ENCODE measurements around the gene DSCAM. TPM values are rescaled to one million over a fixed set of nuclear protein-coding genes. Genes with fewer than 3 reads are reported as not detected.
A peak's percentile ranks its signal among the peaks of the same experiment; 100 is the strongest.

The DSCAM gene
- total and polyA plus RNA-seq, 4 donors: 8.2 to 27.7 (median 15.2) TPM

GRCh38 chr21:40620386-40621145 lies 226.4 kb downstream of the DSCAM start:
- no peaks in the 10 kb centered on the region for H3K9me3 ChIP-seq (ENCODE audit: control insufficient read depth, insufficient read depth, low read length)
- no peak overlapping the region for H3K27ac ChIP-seq (ENCODE audit: low read depth, low read length)
- H3K4me1 ChIP-seq (ENCODE audit: control insufficient read depth, insufficient read depth, low read length): peaks cover 7% of the 10 kb centered on the region
- no peak overlapping the region for H3K4me3 ChIP-seq (ENCODE audit: low read depth, low read length)
- no peak for DNase-seq (ENCODE audit: low read depth in 4 of 6, low spot score in 6 of 6)
- no CpG with 5 or more reads among the region's 7 CpGs for WGBS (ENCODE audit: insufficient coverage)
- no peaks in the 10 kb centered on the region for H3K36me3 ChIP-seq (ENCODE audit: control insufficient read depth, insufficient read depth, low read length)
- H3K27me3 ChIP-seq (ENCODE audit: control insufficient read depth, insufficient read depth, low read length): no peaks in the 10 kb centered on the region

- no peaks in the 10 kb centered on the region for H3K27me3 ChIP-seq (ENCODE audit: control insufficient read depth, insufficient read depth, low read length)
- H3K27ac ChIP-seq (ENCODE audit: low read depth, low read length): no peak overlapping the region
- H3K4me1 ChIP-seq (ENCODE audit: control insufficient read depth, insufficient read depth, low read length): peaks cover 7% of the 10 kb centered on the region
- no peaks in the 10 kb centered on the region for H3K9me3 ChIP-seq (ENCODE audit: control insufficient read depth, insufficient read depth, low read length)
- 28% methylated on average over 4 of the region's 14 CpGs for WGBS (ENCODE audit: insufficient coverage)
- H3K4me3 ChIP-seq (ENCODE audit: low read depth, low read length): no peak overlapping the region
- peak in 2 of 6 donors; percentile 59 to 66 for DNase-seq (ENCODE audit: low read depth in 4 of 6, low spot score in 6 of 6)
- no peaks in the 10 kb centered on the region for H3K36me3 ChIP-seq (ENCODE audit: control insufficient read depth, insufficient read depth, low read length)
Observed at GRCh38 chr21:40618191-40618973, 228.6 kb downstream of the DSCAM start.

- 86% methylated on average over 5 of the region's 5 CpGs for WGBS (ENCODE audit: insufficient coverage)
- Histone ChIP-seq H3K27me3 (ENCODE audit: control insufficient read depth, insufficient read depth, low read length) (no peaks in the 10 kb centered on the region), H3K27ac (ENCODE audit: low read depth, low read length) (no peak overlapping the region), H3K4me3 (ENCODE audit: low read depth, low read length) (no peak overlapping the region), H3K36me3 (ENCODE audit: control insufficient read depth, insufficient read depth, low read length) (no peaks in the 10 kb centered on the region), H3K9me3 (ENCODE audit: control insufficient read depth, insufficient read depth, low read length) (no peaks in the 10 kb centered on the region), H3K4me1 (ENCODE audit: control insufficient read depth, insufficient read depth, low read length) (peaks cover 7% of the 10 kb centered on the region)
- no peak for DNase-seq (ENCODE audit: low read depth in 4 of 6, low spot score in 6 of 6)
Observed at GRCh38 chr21:40616377-40616704, 230.6 kb downstream of the DSCAM start.

GRCh38 chr21:40615505-40616376 lies 231.2 kb downstream of the DSCAM start:
- 77% methylated on average over 2 of the region's 9 CpGs for WGBS (ENCODE audit: insufficient coverage)
- Histone ChIP-seq H3K27me3 (ENCODE audit: control insufficient read depth, insufficient read depth, low read length) (no peaks in the 10 kb centered on the region), H3K9me3 (ENCODE audit: control insufficient read depth, insufficient read depth, low read length) (no peaks in the 10 kb centered on the region), H3K4me3 (ENCODE audit: low read depth, low read length) (no peak overlapping the region), H3K36me3 (ENCODE audit: control insufficient read depth, insufficient read depth, low read length) (no peaks in the 10 kb centered on the region), H3K27ac (ENCODE audit: low read depth, low read length) (no peak overlapping the region), H3K4me1 (ENCODE audit: control insufficient read depth, insufficient read depth, low read length) (peaks cover 7% of the 10 kb centered on the region)
- no peak for DNase-seq (ENCODE audit: low read depth in 4 of 6, low spot score in 6 of 6)

- no peaks in the 10 kb centered on the region for H3K9me3 ChIP-seq (ENCODE audit: control insufficient read depth, insufficient read depth, low read length)
- no CpG with 5 or more reads among the region's 4 CpGs for WGBS (ENCODE audit: insufficient coverage)
- peak in 1 of 6 donors; percentile 74 for DNase-seq (ENCODE audit: low read depth in 4 of 6, low spot score in 6 of 6)
- no peak overlapping the region for H3K4me3 ChIP-seq (ENCODE audit: low read depth, low read length)
- peaks cover 5% of the 10 kb centered on the region for H3K4me1 ChIP-seq (ENCODE audit: control insufficient read depth, insufficient read depth, low read length)
- no peaks in the 10 kb centered on the region for H3K27me3 ChIP-seq (ENCODE audit: control insufficient read depth, insufficient read depth, low read length)
- no peaks in the 10 kb centered on the region for H3K36me3 ChIP-seq (ENCODE audit: control insufficient read depth, insufficient read depth, low read length)
- no peak overlapping the region for H3K27ac ChIP-seq (ENCODE audit: low read depth, low read length)
Observed at GRCh38 chr21:40613546-40614030, 233.4 kb downstream of the DSCAM start.

GRCh38 chr21:40610345-40610744 lies 236.6 kb downstream of the DSCAM start:
- Histone ChIP-seq H3K27ac (ENCODE audit: low read depth, low read length) (no peak overlapping the region), H3K27me3 (ENCODE audit: control insufficient read depth, insufficient read depth, low read length) (no peaks in the 10 kb centered on the region), H3K4me1 (ENCODE audit: control insufficient read depth, insufficient read depth, low read length) (no peaks in the 10 kb centered on the region), H3K4me3 (ENCODE audit: low read depth, low read length) (no peak overlapping the region), H3K9me3 (ENCODE audit: control insufficient read depth, insufficient read depth, low read length) (no peaks in the 10 kb centered on the region), H3K36me3 (ENCODE audit: control insufficient read depth, insufficient read depth, low read length) (no peaks in the 10 kb centered on the region)
- DNase-seq (ENCODE audit: low read depth in 4 of 6, low spot score in 6 of 6): peak in 1 of 6 donors; percentile 62
- 85% methylated on average over 2 of the region's 6 CpGs for WGBS (ENCODE audit: insufficient coverage)

GRCh38 chr21:40606341-40606740 lies 240.6 kb downstream of the DSCAM start:
- H3K4me3 ChIP-seq (ENCODE audit: low read depth, low read length): no peak overlapping the region
- DNase-seq (ENCODE audit: low read depth in 4 of 6, low spot score in 6 of 6): no peak
- H3K27ac ChIP-seq (ENCODE audit: low read depth, low read length): no peak overlapping the region
- H3K36me3 ChIP-seq (ENCODE audit: control insufficient read depth, insufficient read depth, low read length): no peaks in the 10 kb centered on the region
- WGBS (ENCODE audit: insufficient coverage): 100% methylated on average over 2 of the region's 2 CpGs
- H3K9me3 ChIP-seq (ENCODE audit: control insufficient read depth, insufficient read depth, low read length): no peaks in the 10 kb centered on the region
- H3K27me3 ChIP-seq (ENCODE audit: control insufficient read depth, insufficient read depth, low read length): no peaks in the 10 kb centered on the region
- no peaks in the 10 kb centered on the region for H3K4me1 ChIP-seq (ENCODE audit: control insufficient read depth, insufficient read depth, low read length)

- DNase-seq (ENCODE audit: low read depth in 4 of 6, low spot score in 6 of 6): no peak
- Histone ChIP-seq H3K4me1 (ENCODE audit: control insufficient read depth, insufficient read depth, low read length) (no peaks in the 10 kb centered on the region), H3K36me3 (ENCODE audit: control insufficient read depth, insufficient read depth, low read length) (no peaks in the 10 kb centered on the region), H3K27me3 (ENCODE audit: control insufficient read depth, insufficient read depth, low read length) (no peaks in the 10 kb centered on the region), H3K4me3 (ENCODE audit: low read depth, low read length) (no peak overlapping the region), H3K27ac (ENCODE audit: low read depth, low read length) (no peak overlapping the region), H3K9me3 (ENCODE audit: control insufficient read depth, insufficient read depth, low read length) (no peaks in the 10 kb centered on the region)
- WGBS (ENCODE audit: insufficient coverage): 99% methylated on average over 4 of the region's 4 CpGs
Observed at GRCh38 chr21:40605094-40605493, 241.9 kb downstream of the DSCAM start.

- H3K9me3 ChIP-seq (ENCODE audit: control insufficient read depth, insufficient read depth, low read length): no peaks in the 10 kb centered on the region
- H3K27me3 ChIP-seq (ENCODE audit: control insufficient read depth, insufficient read depth, low read length): no peaks in the 10 kb centered on the region
- DNase-seq (ENCODE audit: low read depth in 4 of 6, low spot score in 6 of 6): no peak
- H3K27ac ChIP-seq (ENCODE audit: low read depth, low read length): no peak overlapping the region
- H3K4me3 ChIP-seq (ENCODE audit: low read depth, low read length): no peak overlapping the region
- WGBS (ENCODE audit: insufficient coverage): no CpG with 5 or more reads among the region's 1 CpG
- H3K36me3 ChIP-seq (ENCODE audit: control insufficient read depth, insufficient read depth, low read length): no peaks in the 10 kb centered on the region
- H3K4me1 ChIP-seq (ENCODE audit: control insufficient read depth, insufficient read depth, low read length): no peaks in the 10 kb centered on the region
Observed at GRCh38 chr21:40603774-40604173, 243.2 kb downstream of the DSCAM start.

Measured in spinal cord (tissue), 10 donors.